GM12878 (cell line): ENCODE results near the gene APBB1IP. TPM values are rescaled to one million over a fixed set of nuclear protein-coding genes. Genes with fewer than 3 reads are reported as not detected.

ENCODE experiments used
- ATF3 ChIP-seq: IDR thresholded peaks from 2 replicates; pipeline ENCODE4 v1.6.1; 2011; ENCODE audit warnings: low read depth, mild to moderate bottlenecking, low read length, moderate library complexity, borderline replicate concordance; ENCODE audit errors: extremely low read depth
- BHLHE40 ChIP-seq, 2 experiments: fragments of 450-650 bp in 1 of 2; IDR thresholded peaks; 2 replicates each; pipeline ENCODE4 v1.6.1; 2011 to 2017; ENCODE audit warnings: low read depth in 2 of 2, borderline replicate concordance in 1 of 2, improper control_type of control experiment in 1 of 2, low read length in 1 of 2, mild to moderate bottlenecking in 1 of 2
- CHD1 ChIP-seq: IDR thresholded peaks from 2 replicates; pipeline ENCODE4 v1.6.1; 2012; ENCODE audit warnings: low read depth, low read length, improper control_type of control experiment
- CUX1 ChIP-seq: IDR thresholded peaks from 2 replicates; pipeline ENCODE4 v1.6.1; 2012; ENCODE audit warnings: improper control_type of control experiment, low read depth, low read length; ENCODE audit not compliant: insufficient replicate concordance
- ESRRA ChIP-seq: IDR thresholded peaks from 2 replicates; pipeline ENCODE4 v1.6.1; 2012; ENCODE audit warnings: mild to moderate bottlenecking, low read length, improper control_type of control experiment
- FOXM1 ChIP-seq: IDR thresholded peaks from 2 replicates; pipeline ENCODE4 v1.6.1; 2012; ENCODE audit warnings: low read depth, mild to moderate bottlenecking, inconsistent platforms, low read length, moderate library complexity
- NFYA ChIP-seq: IDR thresholded peaks from 2 replicates; pipeline ENCODE4 v1.6.1; 2011; ENCODE audit warnings: low read depth, mild to moderate bottlenecking, low read length, improper control_type of control experiment, borderline replicate concordance
- NRF1 ChIP-seq: conservative IDR thresholded peaks from 2 replicates; pipeline ENCODE4 v1.6.1; 2011; ENCODE audit warnings: mild to moderate bottlenecking, low read depth, low read length, improper control_type of control experiment
- PAX5 ChIP-seq: IDR thresholded peaks from 2 replicates; pipeline ENCODE4 v1.6.1; 2011; ENCODE audit warnings: low read depth, low read length, borderline replicate concordance
- POLR2A ChIP-seq: IDR thresholded peaks from 2 replicates; pipeline ENCODE4 v1.6.1; 2011; ENCODE audit warnings: low read depth, mild to moderate bottlenecking, low read length
- PRDM15 ChIP-seq: fragments of 450-650 bp; formaldehyde crosslinking; IDR thresholded peaks from 2 replicates; pipeline ENCODE4 v1.4.0; 2020; ENCODE audit warnings: mild to moderate bottlenecking, moderate library complexity
- SMC3 ChIP-seq: IDR thresholded peaks from 2 replicates; pipeline ENCODE4 v1.6.1; 2011; ENCODE audit warnings: low read length, improper control_type of control experiment, borderline replicate concordance
- STAT1 ChIP-seq: fragments of 450-650 bp; conservative IDR thresholded peaks from 2 replicates; pipeline ENCODE4 v1.6.1; 2014; ENCODE audit warnings: antibody characterized with exemption, mild to moderate bottlenecking
- YY1 ChIP-seq: IDR thresholded peaks from 2 replicates; pipeline ENCODE4 v1.6.1; 2011; ENCODE audit warnings: low read depth, mild to moderate bottlenecking, low read length
- ZBED1 ChIP-seq: IDR thresholded peaks from 2 replicates; pipeline ENCODE4 v1.6.1; 2016; ENCODE audit warnings: borderline replicate concordance
- ZNF217 ChIP-seq: fragments of 450-650 bp; IDR thresholded peaks from 2 replicates; pipeline ENCODE4 v1.6.1; 2017; ENCODE audit warnings: antibody characterized with exemption, mild to moderate bottlenecking
- ZNF24 ChIP-seq: fragments of 450-650 bp; IDR thresholded peaks from 2 replicates; pipeline ENCODE4 v1.6.1; 2017; ENCODE audit warnings: antibody characterized with exemption, mild to moderate bottlenecking
- ZNF274 ChIP-seq: IDR thresholded peaks from one replicate; pipeline ENCODE4 v1.8.0; 2011; ENCODE audit not compliant: insufficient read length, insufficient read depth
- ZSCAN29 ChIP-seq: fragments of 450-650 bp; IDR thresholded peaks from 2 replicates; pipeline ENCODE4 v1.6.1; 2017; ENCODE audit warnings: mild to moderate bottlenecking, moderate library complexity
- polyA plus RNA-seq, 11 experiments: library from polyadenylated mRNA; depleted of rRNA in 4 of 11; unstranded in 6 of 11; stranded (reverse) in 5 of 11; fragments of >200 nt; fragmentation: Nextera tagmentation in 4 of 11; fragmentation: Illumina TruSeq in 1 of 11; extraction: Ambion mirVana in 4 of 11; extraction: Trizol in 1 of 11; gene quantifications; 1 replicate in 1 of 11; 2 replicates in 10 of 11; pipeline versions ENCODE4 v1.2.1 to v1.2.3, GENCODE V29; 2011 to 2016; ENCODE audit warnings: inconsistent platforms in 2 of 11, missing spikeins in 2 of 11, low read depth in 1 of 11
- total RNA-seq, 4 experiments: library from RNA; depleted of rRNA in 3 of 4; stranded (reverse); fragments of >200 nt in 3 of 4; fragmentation: Illumina TruSeq in 1 of 4; extraction: Trizol in 1 of 4; gene quantifications; 2 replicates each; pipeline versions ENCODE4 v1.2.1 to v1.2.3, GENCODE V29; 2013 to 2021
- TF ChIP-seq, protein P1 (sequence below): fragments of 450-650 bp; IDR thresholded peaks from 2 replicates; pipeline ENCODE4 v1.6.1; 2017; ENCODE audit warnings: mild to moderate bottlenecking

The APBB1IP gene
- total and polyA plus RNA-seq, 10 of the 15 experiments (the other 5 are each of a cell fraction or from before 2014, with no cell fraction given): 7.3 to 67.4 (median 19.9) TPM

DNA sequence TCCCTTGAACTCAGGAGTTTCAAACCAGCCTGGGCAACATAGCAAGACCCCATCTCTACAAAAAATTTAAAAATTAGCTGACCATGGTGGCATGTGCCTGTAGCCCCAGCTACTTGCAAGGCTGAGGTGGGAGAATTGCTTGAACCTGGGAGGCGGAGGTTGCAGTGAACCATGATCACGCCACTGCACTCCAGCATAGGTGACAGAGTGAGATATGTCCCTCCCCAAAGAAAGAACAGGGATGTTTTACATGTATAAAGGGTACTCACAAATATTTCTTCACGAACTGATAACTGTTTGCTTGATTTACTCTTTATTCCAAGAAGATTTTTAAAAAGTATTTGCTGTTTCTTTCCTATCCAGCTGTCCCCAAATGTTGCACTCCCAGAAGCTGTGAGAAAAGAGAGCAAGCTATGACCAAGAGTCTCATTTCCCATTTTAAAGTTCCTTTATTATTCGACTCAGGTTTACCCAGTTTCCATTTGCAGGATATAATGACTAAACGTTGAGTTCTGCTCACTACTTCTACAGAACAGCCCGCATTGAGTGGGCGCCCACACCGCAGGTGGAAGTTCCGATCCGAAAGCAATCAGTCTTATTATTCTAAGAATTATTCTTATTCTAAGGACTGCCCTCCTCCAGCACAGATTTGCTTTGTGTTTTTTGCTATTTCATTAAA lies 90.7 kb downstream of the APBB1IP start (continued):
- TF ChIP-seq ATF3: no peak
- TF ChIP-seq CUX1: no peak
- TF ChIP-seq ZNF217: no peak
- TF ChIP-seq ESRRA: no peak
- TF ChIP-seq ZNF24: 0 out of 2 replicates have a peak, but pooled peaks have one; percentile 25
- TF ChIP-seq ZBED1: no peak
- no peak for TF ChIP-seq YY1
- no peak for TF ChIP-seq POLR2A
- TF ChIP-seq, protein P1, sequence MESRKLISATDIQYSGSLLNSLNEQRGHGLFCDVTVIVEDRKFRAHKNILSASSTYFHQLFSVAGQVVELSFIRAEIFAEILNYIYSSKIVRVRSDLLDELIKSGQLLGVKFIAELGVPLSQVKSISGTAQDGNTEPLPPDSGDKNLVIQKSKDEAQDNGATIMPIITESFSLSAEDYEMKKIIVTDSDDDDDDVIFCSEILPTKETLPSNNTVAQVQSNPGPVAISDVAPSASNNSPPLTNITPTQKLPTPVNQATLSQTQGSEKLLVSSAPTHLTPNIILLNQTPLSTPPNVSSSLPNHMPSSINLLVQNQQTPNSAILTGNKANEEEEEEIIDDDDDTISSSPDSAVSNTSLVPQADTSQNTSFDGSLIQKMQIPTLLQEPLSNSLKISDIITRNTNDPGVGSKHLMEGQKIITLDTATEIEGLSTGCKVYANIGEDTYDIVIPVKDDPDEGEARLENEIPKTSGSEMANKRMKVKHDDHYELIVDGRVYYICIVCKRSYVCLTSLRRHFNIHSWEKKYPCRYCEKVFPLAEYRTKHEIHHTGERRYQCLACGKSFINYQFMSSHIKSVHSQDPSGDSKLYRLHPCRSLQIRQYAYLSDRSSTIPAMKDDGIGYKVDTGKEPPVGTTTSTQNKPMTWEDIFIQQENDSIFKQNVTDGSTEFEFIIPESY: no peak
- TF ChIP-seq NRF1: no peak
- no peak for TF ChIP-seq SMC3
- TF ChIP-seq CHD1: no peak
- no peak for TF ChIP-seq ZSCAN29
- TF ChIP-seq ZNF274: no peak
- no peak for TF ChIP-seq STAT1
- TF ChIP-seq PAX5: no peak
- TF ChIP-seq NFYA: no peak
- peak; percentile 74; the same call in 1 of the 2 replicates for TF ChIP-seq FOXM1
- TF ChIP-seq PRDM15: no peak
- TF ChIP-seq BHLHE40 (IDR thresholded peaks at IDR 0.05; ENCODE audit: borderline replicate concordance in 1 of 2, low read depth in 2 of 2, low read length in 1 of 2): no peak
